Kasumi-1 (cell line): ENCODE data around the gene KRTAP5-2.

Experiments
- DNase-seq, 2 experiments: peaks; one replicate each; lab custom pipeline; 2025; lab: John Stamatoyannopoulos, UW

Gene KRTAP5-2

DNA sequence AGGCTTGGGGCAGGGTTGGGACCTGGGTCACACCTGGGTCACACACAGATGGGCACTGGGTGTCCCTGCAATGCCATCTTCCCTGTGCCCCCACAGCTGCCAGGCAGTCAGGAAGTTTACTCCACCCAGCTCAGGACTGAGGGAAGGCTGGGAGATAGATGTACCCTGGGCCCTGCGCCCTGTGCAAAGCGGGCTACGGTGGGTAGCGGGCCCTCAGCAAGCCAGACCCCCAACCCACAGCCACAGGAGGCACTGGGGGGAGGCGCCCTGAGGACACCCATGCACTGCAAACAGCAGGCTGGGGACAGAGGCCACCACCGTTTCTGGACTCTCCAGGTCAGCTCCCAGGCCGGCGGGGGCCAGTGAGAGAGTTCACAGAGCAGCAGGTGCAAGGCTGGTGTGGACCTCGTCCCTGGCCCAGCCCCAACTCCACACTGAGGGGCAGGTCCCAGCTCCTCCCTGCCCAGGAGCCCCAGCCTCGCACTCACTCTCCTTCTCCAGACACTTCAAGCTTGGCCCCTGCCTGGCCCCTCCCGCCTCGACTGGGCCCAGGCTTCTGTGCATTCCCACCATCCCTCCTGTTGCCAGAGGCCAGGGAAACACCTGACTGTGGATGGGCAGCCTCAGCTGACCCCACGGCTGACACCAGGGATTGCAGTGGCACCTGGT lies 30.9 kb downstream of the KRTAP5-2 start:
- no peak for DNase-seq

DNA sequence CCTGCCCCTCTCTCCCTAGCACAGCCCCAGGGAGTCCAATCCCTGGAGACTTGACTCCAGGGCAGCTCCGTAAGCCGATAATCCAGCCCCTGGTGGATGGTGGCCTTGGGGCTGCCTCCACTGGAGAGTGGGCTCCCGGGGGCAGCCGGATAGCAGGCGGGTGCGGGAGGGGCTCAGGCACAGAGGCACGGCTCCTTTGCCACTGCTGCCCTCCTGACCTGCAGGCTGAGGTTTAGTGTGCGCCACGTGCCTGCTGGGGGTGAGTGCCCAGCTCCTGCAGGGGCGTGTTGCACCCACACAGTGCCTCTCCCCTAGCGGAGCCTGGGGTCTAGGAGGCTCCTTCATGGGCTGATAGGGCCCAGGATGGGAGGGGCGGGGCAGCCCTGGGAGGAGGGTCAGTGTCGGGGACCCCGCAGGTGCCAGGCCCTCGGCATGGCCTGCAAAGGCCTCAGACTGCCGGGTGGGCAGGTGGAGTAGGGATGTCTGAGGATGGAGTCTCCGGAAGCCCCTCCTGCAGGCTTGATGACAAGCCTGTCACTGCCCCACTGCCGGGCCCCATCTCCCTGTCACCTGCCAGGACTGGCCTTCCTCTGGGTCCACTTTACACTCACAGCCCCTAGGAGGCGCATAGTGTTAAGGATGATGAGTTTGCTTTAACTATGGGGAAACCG lies 31.6 kb downstream of the KRTAP5-2 start:
- no peak for DNase-seq

DNA sequence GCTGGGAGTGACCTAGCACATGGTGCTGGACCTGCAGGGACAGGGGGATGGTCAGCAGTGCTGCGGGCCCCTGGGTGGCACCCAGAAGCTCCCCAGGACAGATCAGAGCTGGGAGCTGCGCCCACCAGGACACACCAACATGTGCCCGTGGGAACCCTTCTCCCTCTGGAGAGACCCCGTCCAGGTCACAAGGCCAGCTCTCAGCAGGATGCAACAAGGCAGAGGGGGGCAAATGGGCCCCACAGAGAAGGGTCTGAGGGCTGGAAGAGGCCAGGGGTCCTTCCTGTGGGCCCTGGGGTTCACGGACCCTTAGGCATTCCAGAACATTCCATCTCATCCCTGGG lies 32.2 kb downstream of the KRTAP5-2 start:
- DNase-seq = no peak

DNA sequence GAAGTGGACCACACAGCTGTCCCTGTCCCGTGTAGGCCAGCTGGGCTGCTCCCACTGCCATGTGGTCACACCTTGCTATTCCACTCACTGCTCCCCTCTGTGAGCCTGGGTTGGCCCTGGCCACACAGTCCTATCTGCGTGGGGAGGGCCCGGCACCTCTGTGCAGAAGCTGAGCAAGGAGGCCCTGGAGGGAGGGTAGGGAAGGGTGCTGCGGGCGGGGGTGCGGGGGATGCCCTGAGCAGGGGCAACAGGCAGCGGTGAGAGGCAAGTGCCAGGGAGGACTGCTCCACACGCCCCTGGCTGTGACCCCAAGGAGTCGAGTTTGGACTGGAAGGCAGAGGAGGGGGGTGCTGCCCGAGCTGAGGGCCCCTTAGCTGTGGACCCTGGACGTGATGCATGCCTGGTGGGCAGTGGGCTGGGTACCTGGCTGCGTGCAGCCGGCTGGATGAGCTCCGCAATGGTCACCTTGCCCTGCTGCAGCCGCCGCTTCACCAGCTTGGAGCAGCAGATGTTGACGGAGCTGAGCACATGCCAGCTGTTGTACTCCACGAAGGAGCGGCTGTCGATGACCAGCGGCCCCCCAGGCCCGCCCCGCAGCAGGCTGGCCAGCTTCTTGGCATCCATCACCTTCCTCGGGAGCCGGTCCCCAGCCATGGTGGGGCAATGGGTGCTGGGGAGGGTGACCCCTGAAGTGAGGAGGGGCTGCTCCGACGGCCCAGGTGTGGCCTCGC lies 32.8 kb downstream of the KRTAP5-2 start:
- no peak for DNase-seq

DNA sequence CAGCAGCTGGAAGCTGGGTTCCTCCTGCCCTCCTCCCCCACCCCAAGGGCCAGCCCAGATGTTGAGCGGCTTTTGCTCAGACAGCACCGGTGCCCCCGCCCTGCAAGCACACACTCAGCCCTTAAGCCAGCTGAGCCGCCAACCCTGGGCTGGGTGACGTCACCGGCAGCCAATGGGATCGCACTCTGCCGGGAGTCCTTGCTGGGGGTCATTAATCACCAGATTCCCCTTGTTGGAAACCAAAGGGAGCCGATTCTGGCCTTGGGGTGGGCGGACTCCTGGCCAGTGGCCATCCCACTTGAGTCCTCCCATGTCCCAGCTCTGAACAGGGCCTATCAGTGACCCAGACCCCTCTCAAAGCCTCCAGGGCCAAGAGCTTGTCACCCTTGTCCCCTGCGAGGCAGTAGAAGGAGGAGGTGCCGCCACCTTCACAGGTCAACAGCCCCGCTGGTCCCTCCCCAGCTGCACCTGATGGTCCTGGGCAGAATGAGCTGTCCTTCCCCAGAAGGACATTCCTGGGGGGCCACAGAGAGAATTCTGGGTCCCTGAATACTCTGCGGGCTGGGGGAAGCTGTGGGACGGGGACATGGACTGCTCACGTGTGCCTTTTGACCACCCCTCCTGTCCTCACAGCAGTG lies 33.4 kb downstream of the KRTAP5-2 start:
- no peak for DNase-seq

DNA sequence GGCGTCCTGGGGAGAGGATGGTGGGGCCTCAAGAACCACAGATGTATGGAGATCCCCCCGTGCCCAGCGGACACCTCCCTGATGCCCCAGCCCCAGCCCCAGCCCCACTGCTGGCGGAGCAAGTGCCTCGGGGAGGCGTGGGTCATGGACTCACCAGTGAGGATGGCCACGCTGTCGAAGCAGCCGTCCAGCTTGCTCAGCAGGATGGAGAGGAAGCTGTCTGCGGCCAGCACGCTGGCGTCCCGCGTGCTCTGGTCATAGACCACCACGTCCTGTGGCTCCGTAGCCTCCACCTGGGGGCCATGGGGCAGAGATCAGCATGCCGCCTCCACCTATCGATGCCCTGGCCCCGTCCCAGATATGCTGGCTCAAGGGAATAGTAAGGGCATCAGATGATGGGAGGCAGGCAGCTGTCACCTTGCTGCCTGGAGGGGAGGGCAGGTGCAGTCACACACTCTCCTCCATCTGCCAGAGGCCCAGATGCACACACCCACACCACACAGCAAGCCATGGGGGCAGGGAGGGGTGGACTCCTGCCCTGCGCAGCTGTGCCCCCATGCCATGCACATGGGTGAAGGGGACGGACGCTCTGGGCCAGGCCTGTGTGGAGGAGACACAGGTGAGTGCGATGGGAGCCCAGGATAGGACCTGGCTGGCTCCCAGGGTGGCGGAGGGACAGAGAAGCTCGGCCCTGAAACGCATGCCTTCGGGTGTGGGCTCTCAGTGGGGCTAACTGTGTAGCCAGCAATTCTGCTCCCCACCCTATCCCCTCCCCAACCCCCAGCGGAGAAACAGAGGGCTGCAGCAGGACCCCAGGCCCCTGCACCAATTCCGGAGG lies 34.2 kb downstream of the KRTAP5-2 start:
- DNase-seq = no peak

DNA sequence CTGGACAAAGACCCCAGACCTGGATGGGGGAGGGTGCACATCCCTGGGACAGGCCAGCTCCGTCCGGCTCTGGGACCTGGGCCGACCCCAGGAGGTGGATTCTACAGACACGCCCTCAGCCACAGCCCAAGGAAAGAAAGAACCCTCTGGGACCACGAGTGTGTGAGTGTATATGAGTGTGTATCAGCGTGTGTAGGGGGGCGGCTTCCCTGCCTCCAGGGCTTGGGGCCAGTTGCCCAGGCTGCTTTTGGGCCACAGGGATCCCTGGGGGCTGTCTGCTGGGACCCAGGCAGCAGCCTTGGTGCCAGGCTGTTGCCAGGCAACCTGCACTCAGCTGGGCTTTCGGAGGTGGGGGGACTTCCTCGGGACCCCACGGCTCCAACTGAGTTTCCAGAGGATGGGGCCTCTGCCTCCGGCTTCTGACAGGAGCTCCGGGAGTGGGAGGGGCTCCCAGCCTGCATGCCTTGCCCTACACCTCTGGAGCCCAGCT lies 34.9 kb downstream of the KRTAP5-2 start:
- no peak for DNase-seq

DNA sequence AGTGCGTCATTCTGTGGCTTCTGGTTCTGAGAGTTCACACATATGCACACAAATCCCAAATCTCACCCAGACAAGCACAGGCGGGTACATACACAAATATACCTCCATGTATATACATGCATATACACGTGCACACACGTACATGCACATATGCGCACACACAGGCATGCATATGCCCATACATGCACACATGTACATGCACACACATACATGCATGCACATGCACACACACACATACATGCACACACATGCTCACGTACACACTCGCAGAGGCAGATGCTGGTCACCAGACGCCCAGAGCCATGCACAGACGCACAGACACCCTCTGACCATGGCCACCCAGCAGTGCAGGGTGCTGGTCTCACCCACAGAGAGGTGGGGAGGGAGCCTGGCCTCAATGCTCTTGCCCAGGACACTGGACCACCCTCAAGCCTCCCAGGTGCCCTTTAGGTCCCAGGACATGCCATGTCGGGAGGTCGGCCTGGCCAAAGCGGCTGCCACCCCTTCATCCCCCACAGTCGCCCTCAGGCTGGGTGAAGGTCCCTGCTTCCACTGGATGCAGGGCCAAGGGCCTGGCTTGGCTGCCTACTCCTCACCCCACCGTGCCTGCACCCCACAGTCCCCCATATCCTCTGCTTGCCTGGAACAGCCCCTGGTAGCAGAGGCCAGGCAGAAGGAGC lies 35.5 kb downstream of the KRTAP5-2 start:
- DNase-seq = no peak

DNA sequence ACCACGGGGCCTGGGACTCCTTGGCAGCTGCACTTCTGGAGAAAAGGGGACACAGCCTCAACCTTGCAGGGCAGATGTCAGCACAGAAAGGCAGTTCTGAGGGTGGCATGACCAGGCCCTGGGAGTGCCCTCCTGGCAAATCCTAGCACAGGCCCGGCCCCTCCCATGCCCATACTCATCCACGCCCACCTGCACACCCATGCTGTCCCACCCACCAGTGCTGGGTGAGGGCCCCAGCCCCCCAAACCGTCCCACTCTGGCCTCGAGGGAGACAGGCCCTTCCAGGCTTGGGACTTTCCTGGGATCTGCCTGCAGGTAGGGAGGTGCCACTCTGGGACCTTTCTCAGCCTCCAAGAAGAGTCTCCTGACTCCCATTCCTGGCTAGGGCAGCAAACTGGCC lies 36.1 kb downstream of the KRTAP5-2 start:
- no peak for DNase-seq

DNA sequence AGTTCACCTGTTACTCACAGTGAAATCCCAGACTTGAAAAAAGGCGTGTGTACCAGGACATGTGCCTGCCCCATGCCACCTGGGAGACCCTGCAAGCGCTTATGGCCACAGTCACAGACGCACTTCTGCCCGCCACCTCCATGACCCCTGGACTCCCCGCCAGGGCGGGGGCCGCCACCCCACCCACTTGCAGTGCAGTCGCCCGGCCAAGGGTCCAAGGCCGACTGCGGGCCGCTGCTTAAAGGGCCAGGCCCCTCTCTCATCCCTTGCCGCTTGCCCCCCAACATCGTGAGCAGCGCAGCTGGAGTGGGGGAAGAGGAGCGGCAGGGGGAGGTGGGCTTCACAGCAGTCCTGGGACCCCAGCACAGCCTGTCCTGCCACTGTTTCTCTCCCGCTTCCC lies 36.8 kb downstream of the KRTAP5-2 start:
- no peak for DNase-seq

DNA sequence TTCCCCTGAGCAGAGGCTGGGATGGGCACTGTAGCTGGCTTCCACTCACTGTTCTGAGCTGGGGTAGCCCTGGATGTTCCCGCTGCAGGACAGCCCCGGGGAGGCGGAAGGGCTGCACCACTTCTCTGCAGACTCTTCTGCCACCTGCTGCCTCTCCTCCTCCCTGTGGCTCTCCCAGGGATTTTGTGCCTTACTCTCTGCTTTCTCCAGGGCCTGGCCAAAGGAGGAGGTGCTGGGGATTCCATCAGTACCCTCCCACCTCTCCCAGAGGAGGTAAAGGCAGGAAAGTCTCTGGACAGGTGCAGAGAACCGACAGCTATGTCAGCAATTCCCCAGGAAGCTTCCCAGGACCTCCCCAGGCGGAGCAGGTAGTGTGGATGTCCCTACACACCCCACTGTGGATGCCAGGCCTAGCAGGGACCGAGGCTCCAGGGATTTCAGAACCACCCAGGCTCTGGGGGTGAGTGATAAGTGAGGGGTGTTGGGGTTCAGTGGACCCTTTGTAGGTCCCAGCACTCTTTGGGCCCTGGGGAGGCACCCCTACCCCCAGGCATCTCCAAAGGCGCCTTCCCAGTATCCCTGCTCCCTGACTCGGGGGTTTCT lies 37.3 kb downstream of the KRTAP5-2 start:
- DNase-seq = no peak

DNA sequence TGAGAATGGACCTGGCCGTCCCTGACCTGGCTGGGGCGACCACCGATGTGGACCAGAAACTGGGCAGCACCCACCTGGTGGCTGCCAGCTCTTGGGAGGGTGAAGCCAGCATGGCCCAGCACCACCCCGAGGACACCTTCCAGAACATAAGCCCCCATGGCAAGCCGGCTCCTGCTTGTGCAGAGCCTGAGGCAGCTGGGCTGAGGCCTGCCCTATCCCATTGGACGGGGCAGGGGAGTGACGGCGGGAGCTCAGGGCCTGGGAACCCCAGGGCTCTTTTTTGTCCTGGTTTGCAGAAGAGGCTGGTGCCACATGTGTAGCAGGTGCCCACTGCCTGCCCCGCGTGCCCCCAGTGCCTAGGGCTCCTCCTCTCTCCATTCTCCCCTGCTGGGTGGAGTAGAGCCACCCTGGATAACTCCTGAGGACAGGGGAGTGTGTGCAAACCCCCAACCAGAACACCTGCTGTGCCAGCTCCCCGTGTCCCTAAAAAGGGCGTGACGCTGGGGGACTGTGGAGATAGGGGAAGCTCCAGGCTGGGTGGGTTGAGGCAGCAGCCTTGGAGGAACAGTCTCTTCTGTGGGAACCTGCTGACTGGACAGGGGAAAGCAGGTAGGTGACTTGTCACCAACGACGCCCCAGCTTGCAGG lies 38.0 kb downstream of the KRTAP5-2 start:
- DNase-seq = no peak

DNA sequence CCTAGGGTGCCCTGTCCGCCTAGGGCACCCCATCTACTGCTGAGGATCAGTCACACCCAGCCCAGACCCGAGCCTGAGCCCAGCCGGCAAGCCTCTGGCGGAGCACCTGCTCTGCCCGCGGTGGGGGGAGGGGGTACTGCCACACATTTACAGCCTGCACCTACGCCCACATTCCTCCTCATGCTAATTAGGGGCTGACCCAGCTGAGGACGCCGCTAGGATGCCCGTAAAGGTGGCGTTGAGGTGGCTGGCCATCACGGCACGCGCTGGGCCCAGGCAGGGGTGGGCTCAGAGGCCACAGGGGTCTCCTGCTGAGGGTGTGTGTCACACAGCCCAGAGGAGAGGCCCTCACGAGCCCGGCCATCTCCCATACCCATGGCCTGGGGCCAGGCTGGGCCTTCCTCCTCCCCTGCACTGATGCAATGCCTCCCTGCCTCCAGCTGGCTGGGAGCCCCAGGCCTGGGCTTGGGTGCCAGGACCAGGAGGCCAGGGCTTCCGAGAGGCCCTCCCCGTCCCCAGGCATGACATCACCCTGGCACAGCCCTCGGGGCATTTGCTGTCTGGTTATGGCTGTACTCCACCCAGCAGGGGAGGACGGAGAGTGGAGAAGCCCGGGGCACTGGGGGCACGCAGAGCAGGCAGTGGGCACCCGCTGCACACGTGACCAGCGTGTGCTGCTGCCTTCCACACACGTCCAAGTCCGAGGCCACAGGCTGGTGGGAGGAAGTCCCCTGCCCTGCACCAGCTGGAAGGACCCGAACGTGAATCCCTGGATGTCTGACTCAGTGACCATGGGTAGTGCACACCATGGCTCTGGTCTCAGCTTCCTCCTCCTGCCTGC lies 38.8 kb downstream of the KRTAP5-2 start:
- no peak for DNase-seq

DNA sequence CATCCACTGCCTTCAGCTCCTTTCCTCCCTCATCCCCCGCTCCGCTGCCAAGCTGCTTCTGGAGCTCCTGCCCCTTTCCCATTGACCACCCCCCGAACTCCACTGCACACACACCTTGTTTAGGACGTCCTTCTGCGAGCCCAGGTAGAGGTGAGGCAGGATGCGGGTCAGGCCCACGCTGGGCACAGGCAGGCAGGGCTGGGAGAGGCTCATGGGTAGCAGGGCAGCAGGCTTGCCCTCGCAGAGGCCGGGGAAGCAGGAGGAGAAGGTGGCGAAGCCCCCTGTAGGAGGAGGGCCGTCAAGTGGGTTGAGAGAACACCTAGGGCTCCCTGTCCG lies 39.4 kb downstream of the KRTAP5-2 start:
- no peak for DNase-seq

DNA sequence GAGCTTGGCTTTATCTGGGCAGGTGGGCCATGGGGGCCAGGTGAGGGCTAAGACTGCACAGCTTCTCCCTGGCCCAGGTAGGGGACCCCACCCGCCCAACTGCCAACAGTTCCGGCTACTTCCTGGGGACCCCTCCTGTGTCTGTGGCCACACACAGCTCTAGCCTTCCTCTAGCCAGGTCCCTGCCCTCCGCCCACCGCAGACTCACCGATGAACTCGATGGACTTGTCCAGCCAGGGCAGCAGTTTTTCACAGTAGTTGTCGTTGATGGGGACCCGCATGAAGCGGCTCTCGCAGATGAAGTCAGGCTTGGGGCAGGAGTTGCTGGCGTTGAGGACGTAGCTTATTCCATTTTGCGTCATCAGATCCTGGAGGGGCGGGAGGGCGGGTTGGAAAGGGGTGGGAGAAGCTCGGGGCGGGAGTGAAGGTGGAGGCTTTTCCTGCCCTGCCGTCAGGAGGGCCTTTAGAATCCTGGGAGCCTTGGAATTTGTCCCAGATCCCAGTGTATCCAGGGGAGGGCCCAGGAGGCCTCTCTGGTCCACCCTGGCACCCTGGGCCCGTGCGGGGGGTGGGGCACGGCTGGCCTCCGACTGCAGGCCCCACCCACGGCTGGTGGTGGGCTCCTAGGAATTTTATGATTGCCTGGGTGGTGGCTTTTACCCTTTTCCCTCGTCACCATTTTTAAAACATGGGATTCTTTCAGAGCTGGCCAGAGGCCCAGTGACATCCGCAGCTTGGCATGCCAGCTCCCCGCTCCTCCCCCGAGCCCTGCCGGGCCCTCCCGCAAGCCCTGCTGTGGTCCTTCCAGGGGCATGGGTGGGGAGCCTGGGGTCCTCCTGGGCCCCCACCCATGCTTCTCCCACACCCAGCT lies 40.0 kb downstream of the KRTAP5-2 start:
- DNase-seq = no peak

DNA sequence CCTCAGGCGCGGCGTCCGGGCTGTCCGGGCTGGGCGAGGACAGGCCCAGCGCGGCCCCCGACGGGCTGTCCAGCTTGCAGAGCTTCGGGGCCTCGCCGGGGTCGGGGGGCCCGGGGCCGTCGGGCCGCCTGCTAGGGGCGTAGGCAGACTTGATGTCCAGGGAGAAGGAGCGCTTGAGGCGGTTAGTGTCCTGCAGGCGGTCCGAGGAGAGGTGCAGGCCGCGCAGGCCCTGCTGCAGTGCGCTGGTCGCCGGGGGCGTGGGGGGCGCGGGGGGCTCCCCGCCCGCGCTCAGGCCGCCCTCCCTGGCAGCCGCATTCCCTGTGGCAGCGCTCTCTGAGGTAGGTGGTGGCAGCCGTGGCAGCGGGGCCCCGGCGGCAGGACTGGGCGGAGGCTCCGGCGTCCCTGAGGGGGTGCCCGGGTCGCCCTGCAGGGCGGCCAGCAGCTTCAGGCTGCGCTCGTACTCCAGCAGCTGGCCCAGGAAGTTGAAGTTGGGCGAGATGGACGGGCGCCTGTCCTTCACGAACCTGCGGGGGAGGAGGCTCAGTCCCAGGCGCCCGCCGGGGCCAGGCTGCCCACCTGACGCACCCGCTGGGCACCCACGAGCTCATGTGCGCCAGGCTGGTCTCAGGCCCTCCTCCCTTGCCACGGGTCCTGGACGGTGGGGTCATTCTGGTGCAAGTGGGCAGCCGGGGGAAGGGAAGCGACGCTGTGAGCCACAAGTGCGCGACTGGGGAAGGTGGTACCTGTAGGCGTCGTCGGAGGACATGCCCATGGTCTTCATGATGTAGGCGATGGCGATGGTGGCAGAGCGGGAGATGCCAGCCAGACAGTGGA lies 40.8 kb downstream of the KRTAP5-2 start:
- no peak for DNase-seq

DNA sequence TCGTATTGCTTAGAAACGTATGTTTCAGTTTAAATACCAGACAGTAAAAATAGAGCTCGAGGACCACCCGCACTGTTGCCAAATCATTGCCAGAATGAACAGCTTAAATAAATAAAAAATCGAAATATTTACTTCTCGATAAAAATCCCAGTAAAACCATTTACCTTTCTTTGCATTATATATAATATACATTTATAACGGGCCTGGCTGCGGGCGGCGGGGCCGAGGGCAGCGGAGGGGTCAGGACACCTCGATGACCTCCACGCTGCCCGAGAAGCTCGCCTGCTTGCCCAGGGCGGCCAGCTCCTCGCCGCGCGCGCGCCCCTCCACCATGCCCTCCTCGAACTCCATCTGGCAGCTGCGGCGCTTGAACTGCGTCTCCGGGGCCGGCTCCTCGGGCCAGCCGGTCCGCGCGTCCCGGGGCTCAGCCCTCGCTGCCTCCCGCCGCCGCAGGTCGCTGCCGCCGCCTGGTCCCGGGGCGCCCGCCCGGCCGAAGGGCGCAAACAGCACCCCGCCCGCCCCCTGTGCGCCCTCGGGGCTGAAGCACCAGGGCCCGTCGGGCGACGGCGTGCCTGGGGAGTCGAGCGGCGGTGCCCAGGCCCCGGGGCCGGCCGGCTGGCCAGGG lies 41.7 kb downstream of the KRTAP5-2 start:
- DNase-seq = no peak
